ENCODE data around the gene CCDC149. TPM values are rescaled to one million over a fixed set of nuclear protein-coding genes. Genes with fewer than 3 reads are reported as not detected.
A peak's percentile ranks its signal among the peaks of the same experiment; 100 is the strongest.

Gene CCDC149
- total and polyA plus RNA-seq, 2 of the 8 experiments (the other 6 are each of a cell fraction or from before 2014, with no cell fraction given): 2.2 to 5.6 TPM

GRCh38 chr4:24884902-24885301 lies 27.9 kb downstream of the CCDC149 start:
- ChIA-PET CTCF (ENCODE audit: partially characterized antibody) (interaction anchor here (0.7 to 2.8 kb wide), 9 partner anchors 14 to 360 kb away, joined by 3 to 12 read pairs (median 4); no protein-coding TSS in a partner anchor), POLR2A (ENCODE audit: partially characterized antibody) (interaction anchor here (2.2 kb wide), 1 partner anchor 27 kb away, joined by 5 read pairs; no protein-coding TSS in a partner anchor)
- no peak overlapping the region for H2BK12ac ChIP-seq (ENCODE audit: low read depth, low read length)
- H3K14ac ChIP-seq (ENCODE audit: insufficient read length): no peak overlapping the region
- H4K91ac ChIP-seq (replicated peaks; ENCODE audit: insufficient read length, low read length): no peak overlapping the region
- TF ChIP-seq, protein P1, sequence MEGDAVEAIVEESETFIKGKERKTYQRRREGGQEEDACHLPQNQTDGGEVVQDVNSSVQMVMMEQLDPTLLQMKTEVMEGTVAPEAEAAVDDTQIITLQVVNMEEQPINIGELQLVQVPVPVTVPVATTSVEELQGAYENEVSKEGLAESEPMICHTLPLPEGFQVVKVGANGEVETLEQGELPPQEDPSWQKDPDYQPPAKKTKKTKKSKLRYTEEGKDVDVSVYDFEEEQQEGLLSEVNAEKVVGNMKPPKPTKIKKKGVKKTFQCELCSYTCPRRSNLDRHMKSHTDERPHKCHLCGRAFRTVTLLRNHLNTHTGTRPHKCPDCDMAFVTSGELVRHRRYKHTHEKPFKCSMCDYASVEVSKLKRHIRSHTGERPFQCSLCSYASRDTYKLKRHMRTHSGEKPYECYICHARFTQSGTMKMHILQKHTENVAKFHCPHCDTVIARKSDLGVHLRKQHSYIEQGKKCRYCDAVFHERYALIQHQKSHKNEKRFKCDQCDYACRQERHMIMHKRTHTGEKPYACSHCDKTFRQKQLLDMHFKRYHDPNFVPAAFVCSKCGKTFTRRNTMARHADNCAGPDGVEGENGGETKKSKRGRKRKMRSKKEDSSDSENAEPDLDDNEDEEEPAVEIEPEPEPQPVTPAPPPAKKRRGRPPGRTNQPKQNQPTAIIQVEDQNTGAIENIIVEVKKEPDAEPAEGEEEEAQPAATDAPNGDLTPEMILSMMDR (IDR thresholded peaks at IDR 0.05; ENCODE audit: control extremely low read depth in 1 of 3, insufficient read depth in 1 of 3, low read depth in 1 of 3, low read length in 3 of 3): peak in 1 of 3 experiments; percentile 1; a peak in 1 of 4 replicates
- TF ChIP-seq ATF2 (IDR thresholded peaks at IDR 0.05; ENCODE audit: low read length): no peak
- no peak overlapping the region for H3K27ac ChIP-seq (ENCODE audit: low read depth, low read length)
- H2AK5ac ChIP-seq (ENCODE audit: low read depth, low read length): no peak overlapping the region
- H3K23me2 ChIP-seq (ENCODE audit: low read depth, low read length): no peaks in the 10 kb centered on the region
- no peak overlapping the region for H2BK20ac ChIP-seq (ENCODE audit: low read length)
- WGBS, 2 experiments (ENCODE audit: extremely low coverage in 1 of 2, insufficient coverage in 1 of 2, insufficient read length in 1 of 2, insufficient replicate concordance in 2 of 2, low coverage in 1 of 2, low lambda C conversion rate in 2 of 2, missing lambda C conversion rate in 1 of 2): 89% methylated on average over 8 of the region's 8 CpGs; no CpG with 5 or more reads in 1 of the 2 experiments
- no peaks in the 10 kb centered on the region for H3K36me3 ChIP-seq (ENCODE audit: control insufficient read depth in 2 of 4, insufficient read depth in 4 of 4, low read length in 3 of 4)
- no peaks in the 10 kb centered on the region for H3K79me2 ChIP-seq (ENCODE audit: control insufficient read depth in 1 of 2, insufficient read depth in 2 of 2, low read length in 2 of 2)
- no peak overlapping the region for H3K4ac ChIP-seq (replicated peaks; ENCODE audit: insufficient read length, low read depth, low read length)
- no peak overlapping the region for H3K9ac ChIP-seq (replicated peaks in 1 of 4; ENCODE audit: extremely low read depth in 1 of 4, low read depth in 3 of 4, low read length in 3 of 4)
- H3K18ac ChIP-seq (ENCODE audit: extremely low read depth, low read length): no peak overlapping the region
- no peak overlapping the region for H2BK5ac ChIP-seq (ENCODE audit: low read depth, low read length)
- H3K4me1 ChIP-seq (replicated peaks in 1 of 4; ENCODE audit: control insufficient read depth in 3 of 4, insufficient read depth in 4 of 4, low read length in 3 of 4): peaks cover 0 to 4% (median 0%) of the 10 kb centered on the region in 4 experiments; a peak in 2 of 7 replicates
- no peak overlapping the region for H3K4me2 ChIP-seq (ENCODE audit: insufficient read depth in 1 of 2, low read depth in 2 of 2, low read length in 2 of 2)
- no peaks in the 10 kb centered on the region for H3K79me1 ChIP-seq (ENCODE audit: low read depth, low read length)
- no peaks in the 10 kb centered on the region for H4K20me1 ChIP-seq (replicated peaks in 1 of 2; ENCODE audit: control insufficient read depth in 1 of 2, insufficient read depth in 2 of 2, low read length in 2 of 2)
- H3K56ac ChIP-seq (replicated peaks; ENCODE audit: insufficient read length, low read depth, low read length): no peak overlapping the region
- no peak for DNase-seq (ENCODE audit: low read depth in 1 of 2, low spot score in 2 of 2)
- H3K27me3 ChIP-seq (replicated peaks in 1 of 4; ENCODE audit: control insufficient read depth in 3 of 4, extremely low read depth in 1 of 4, insufficient read depth in 3 of 4, low read length in 3 of 4): no peaks in the 10 kb centered on the region
- no peak overlapping the region for H4K5ac ChIP-seq (ENCODE audit: insufficient read length, low read depth, low read length)
- no peaks in the 10 kb centered on the region for H3K9me3 ChIP-seq (ENCODE audit: insufficient read depth in 2 of 2, low read depth in 1 of 2, low read length in 1 of 2)
- FAIRE-seq: no peak
- H2AFZ ChIP-seq (ENCODE audit: low read length): no peak overlapping the region
- no peak overlapping the region for H4K8ac ChIP-seq (ENCODE audit: extremely low read depth, insufficient read depth, low read length)
- H3K4me3 ChIP-seq (ENCODE audit: extremely low read depth in 1 of 4, insufficient read depth in 2 of 4, low read depth in 3 of 4, low read length in 4 of 4): no peak overlapping the region
- H2BK120ac ChIP-seq (replicated peaks; ENCODE audit: low read depth, low read length): no peak overlapping the region
- no peak overlapping the region for H2BK15ac ChIP-seq (ENCODE audit: low read length)
- H3K23ac ChIP-seq (ENCODE audit: insufficient read length): no peak overlapping the region
